ENCODE data around the gene SLC12A6.

The SLC12A6 gene

DNA sequence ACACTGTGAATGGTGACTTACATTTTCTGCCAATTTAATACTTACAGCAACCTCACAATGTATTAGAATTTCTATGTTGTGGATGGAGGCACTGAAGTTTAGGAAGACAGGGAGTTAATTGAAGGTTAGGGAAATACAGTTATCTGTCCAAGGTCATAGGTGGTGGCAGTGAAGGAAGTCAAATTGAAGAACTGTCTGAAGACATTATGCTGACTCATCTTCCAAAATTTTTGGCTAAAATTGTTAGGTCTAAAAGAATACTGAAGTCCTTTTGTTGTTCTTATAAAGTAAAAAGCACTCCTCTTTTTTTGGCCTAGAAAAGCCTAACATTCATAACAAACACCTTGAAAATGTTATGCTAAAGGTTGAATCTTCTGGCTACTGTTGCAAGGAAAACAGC is 85.0 kb downstream of the SLC12A6 start:
- no peak overlapping the region for H3K4me3 ChIP-seq (ENCODE audit: low read depth, low read length)
- ChIA-PET POLR2A (no interaction called here), CTCF (interaction anchor here (1.1 kb wide), 1 partner anchor 11 kb away, joined by 4 read pairs; no protein-coding TSS in a partner anchor)
- TF ChIP-seq, protein P1, sequence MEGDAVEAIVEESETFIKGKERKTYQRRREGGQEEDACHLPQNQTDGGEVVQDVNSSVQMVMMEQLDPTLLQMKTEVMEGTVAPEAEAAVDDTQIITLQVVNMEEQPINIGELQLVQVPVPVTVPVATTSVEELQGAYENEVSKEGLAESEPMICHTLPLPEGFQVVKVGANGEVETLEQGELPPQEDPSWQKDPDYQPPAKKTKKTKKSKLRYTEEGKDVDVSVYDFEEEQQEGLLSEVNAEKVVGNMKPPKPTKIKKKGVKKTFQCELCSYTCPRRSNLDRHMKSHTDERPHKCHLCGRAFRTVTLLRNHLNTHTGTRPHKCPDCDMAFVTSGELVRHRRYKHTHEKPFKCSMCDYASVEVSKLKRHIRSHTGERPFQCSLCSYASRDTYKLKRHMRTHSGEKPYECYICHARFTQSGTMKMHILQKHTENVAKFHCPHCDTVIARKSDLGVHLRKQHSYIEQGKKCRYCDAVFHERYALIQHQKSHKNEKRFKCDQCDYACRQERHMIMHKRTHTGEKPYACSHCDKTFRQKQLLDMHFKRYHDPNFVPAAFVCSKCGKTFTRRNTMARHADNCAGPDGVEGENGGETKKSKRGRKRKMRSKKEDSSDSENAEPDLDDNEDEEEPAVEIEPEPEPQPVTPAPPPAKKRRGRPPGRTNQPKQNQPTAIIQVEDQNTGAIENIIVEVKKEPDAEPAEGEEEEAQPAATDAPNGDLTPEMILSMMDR (IDR thresholded peaks at IDR 0.05; ENCODE audit: insufficient read depth, low read length, missing control alignments) = no peak
- DNase-seq (ENCODE audit: low read depth, low spot score) = no peak

GRCh38 chr15:34248190-34248589 is 89.4 kb downstream of the SLC12A6 start:
- DNase-seq (ENCODE audit: low read depth, low spot score) = no peak
- ChIA-PET POLR2A (interaction anchor here (0.7 kb wide), 1 partner anchor 153 kb away, joined by 3 read pairs; no protein-coding TSS in a partner anchor), CTCF (interaction anchor here (0.6 to 1.2 kb wide), 4 partner anchors 11 to 119 kb away, joined by 3 read pairs; partner anchors contain the start of genes LPCAT4 and NUTM1)

GRCh38 chr15:34246276-34246976 is 91.2 kb downstream of the SLC12A6 start:
- TF ChIP-seq, protein P1 (IDR thresholded peaks at IDR 0.05; ENCODE audit: insufficient read depth, low read length, missing control alignments) = no peak
- ChIA-PET POLR2A (no interaction called here), CTCF (no interaction called here)
- no peak for DNase-seq (ENCODE audit: low read depth, low spot score)
- no peak overlapping the region for H3K4me3 ChIP-seq (ENCODE audit: low read depth, low read length)

More at GRCh38 chr15:34248190-34248589, 89.4 kb downstream of the SLC12A6 start:
- H3K4me3 ChIP-seq (ENCODE audit: low read depth, low read length) = no peak overlapping the region
- TF ChIP-seq, protein P1 (IDR thresholded peaks at IDR 0.05; ENCODE audit: insufficient read depth, low read length, missing control alignments) = no peak

DNA sequence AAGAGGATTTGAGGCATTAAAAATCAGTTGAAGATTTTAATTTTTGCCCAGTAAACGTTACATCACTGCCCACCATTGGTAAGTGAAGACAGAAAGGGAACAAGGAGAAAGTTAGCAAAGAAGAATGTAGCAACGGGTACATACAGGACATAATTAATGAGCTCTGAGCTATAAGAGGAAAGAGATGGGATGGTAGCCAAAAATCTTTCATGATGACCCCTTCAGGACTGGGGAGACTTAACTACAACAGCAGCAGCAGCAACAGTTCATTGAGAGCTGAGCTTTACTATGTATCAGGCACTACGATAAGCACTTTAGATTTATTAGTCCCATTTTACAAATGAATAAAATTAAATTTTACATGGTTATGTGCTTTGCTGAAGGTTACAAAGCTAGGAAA is 94.4 kb downstream of the SLC12A6 start:
- POLR2A ChIA-PET = no interaction called here
- CTCF ChIA-PET = interaction anchor here (0.8 to 5.6 kb wide), 5 partner anchors 9 to 125 kb away, joined by 3 to 54 read pairs (median 3); partner anchors contain the start of gene LPCAT4

DNA sequence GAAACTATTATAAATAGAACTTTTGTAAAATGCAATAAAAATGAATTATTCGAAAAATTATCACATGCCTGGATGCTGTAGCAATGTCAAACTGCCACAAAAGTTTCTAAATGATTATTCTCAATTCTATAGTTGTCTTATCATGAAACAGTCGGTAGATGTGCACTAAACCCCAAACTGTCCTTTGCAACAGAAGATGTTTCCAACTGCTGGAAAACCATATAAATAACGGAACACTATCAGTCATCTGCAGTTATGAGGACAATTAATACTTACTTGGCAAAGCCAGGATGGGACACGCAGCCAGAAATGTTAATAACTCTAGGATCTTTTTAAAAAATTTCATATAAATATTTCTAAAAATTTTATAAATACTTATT is 95.3 kb downstream of the SLC12A6 start:
- TF ChIP-seq, protein P1 (IDR thresholded peaks at IDR 0.05; ENCODE audit: insufficient read depth, low read length, missing control alignments) = no peak
- H3K4me3 ChIP-seq (ENCODE audit: low read depth, low read length) = no peak overlapping the region
- CTCF ChIA-PET = interaction anchor here (0.8 to 5.6 kb wide), 17 partner anchors 9 to 135 kb away, joined by 3 to 54 read pairs (median 8); partner anchors contain the start of genes KATNBL1, LPCAT4, NUTM1 and SLC12A6
- no peak for DNase-seq (ENCODE audit: low read depth, low spot score)
- POLR2A ChIA-PET = interaction anchor here (1.1 kb wide), 1 partner anchor 95 kb away, joined by 4 read pairs; the partner anchor contains the start of gene SLC12A6

More for the DNA sequence above, 94.4 kb downstream of the SLC12A6 start:
- TF ChIP-seq, protein P1 (IDR thresholded peaks at IDR 0.05; ENCODE audit: insufficient read depth, low read length, missing control alignments) = no peak
- DNase-seq (ENCODE audit: low read depth, low spot score) = no peak
- no peak overlapping the region for H3K4me3 ChIP-seq (ENCODE audit: low read depth, low read length)

All from AG04449 (cell line).